Type B pancreatic cell (in vitro differentiated cells): ENCODE data around the gene TPD52L1. TPM values are rescaled to one million over a fixed set of nuclear protein-coding genes. Genes with fewer than 3 reads are reported as not detected.

ENCODE experiments used
- DNase-seq: peaks from one replicate; pipeline ENCODE4 v3.0.0; 2021; ENCODE audit warnings: mixed read lengths; ENCODE audit not compliant: unreplicated experiment; ENCODE audit errors: extremely low spot score
- H3K27ac Mint-ChIP-seq: 2 replicates; pipeline ENCODE4 v1.8.0; 2021; ENCODE audit warnings: mild to moderate bottlenecking, mixed read lengths
- H3K27me3 Mint-ChIP-seq: 2 replicates; pipeline ENCODE4 v1.8.0; 2021; ENCODE audit warnings: mixed read lengths
- H3K36me3 Mint-ChIP-seq: 2 replicates; pipeline ENCODE4 v1.8.0; 2021; ENCODE audit warnings: mixed read lengths
- H3K4me1 Mint-ChIP-seq: one replicate; pipeline ENCODE4 v1.8.0; 2021; ENCODE audit warnings: mixed read lengths; ENCODE audit not compliant: unreplicated experiment
- H3K4me3 Mint-ChIP-seq: 2 replicates; pipeline ENCODE4 v1.8.0; 2021; ENCODE audit warnings: mild to moderate bottlenecking, mixed read lengths
- H3K9me3 Mint-ChIP-seq: 2 replicates; pipeline ENCODE4 v1.8.0; 2021; ENCODE audit warnings: mixed read lengths
- CTCF ChIP-seq: fragments of 200-600 bp; sonication (generic); conservative IDR thresholded peaks from 2 replicates; pipeline ENCODE4 v1.5.0; 2021; ENCODE audit warnings: antibody characterized with exemption, mild to moderate bottlenecking
- total RNA-seq: library from RNA; stranded (reverse); gene quantifications from 2 replicates; pipeline ENCODE4 v1.2.1, GENCODE V29; 2021; ENCODE audit warnings: low replicate concordance

TPD52L1 gene
- total RNA-seq, 1 donor from 2014 or later: 80.4 TPM

GRCh38 chr6:125245523-125246264 lies 92.1 kb downstream of the TPD52L1 start:
- Mint-ChIP-seq H3K4me3 (no peak overlapping the region), H3K27ac (peak overlapping the region; percentile 35), H3K4me1 (peaks cover 18% of the 10 kb centered on the region), H3K36me3 (peaks cover 33% of the 10 kb centered on the region), H3K9me3 (peaks cover 16% of the 10 kb centered on the region), H3K27me3 (no peaks in the 10 kb centered on the region)
- DNase-seq: no peak
- no peak for TF ChIP-seq CTCF

DNA sequence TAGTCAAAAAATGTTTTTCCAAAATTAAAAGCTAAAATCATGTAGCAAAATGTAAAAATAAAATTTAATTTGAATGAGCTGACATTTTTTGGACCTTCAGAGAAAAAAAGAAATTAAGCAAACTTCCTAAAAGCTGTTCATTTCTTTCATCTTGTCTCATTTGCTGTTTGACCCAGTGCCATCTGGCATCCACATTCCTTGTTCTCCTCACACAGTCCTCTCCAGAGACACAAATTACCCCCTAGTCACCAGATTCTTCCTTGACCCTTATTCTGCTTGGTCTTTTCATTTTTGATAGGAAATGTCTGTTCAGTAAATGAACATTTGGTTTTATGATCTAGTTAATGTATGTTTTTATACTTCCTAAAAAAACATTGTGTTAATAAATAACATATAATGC lies 93.0 kb downstream of the TPD52L1 start:
- no peak for DNase-seq
- Mint-ChIP-seq H3K4me1 (peaks cover 21% of the 10 kb centered on the region), H3K27me3 (no peaks in the 10 kb centered on the region), H3K36me3 (peaks cover 24% of the 10 kb centered on the region), H3K27ac (no peak overlapping the region), H3K9me3 (peaks cover 8% of the 10 kb centered on the region), H3K4me3 (no peak overlapping the region)
- TF ChIP-seq CTCF: no peak

DNA sequence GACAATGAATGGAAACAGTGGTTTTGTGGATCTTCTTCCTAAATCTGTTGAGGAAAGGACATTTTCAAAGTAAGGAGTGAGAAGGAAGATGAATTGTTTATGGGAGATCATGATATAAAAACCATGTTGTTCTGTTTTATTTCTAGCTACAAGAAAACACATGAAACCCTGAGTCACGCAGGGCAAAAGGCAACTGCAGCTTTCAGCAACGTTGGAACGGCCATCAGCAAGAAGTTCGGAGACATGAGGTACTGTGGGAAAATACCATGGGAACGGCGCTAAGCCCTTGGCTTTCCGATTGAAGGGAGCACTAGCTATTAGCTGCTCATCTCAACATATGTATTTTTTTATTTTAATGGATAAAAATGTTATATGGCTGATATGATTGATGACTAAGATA lies 94.6 kb downstream of the TPD52L1 start:
- peaks cover 10% of the 10 kb centered on the region for H3K36me3 Mint-ChIP-seq
- no peak overlapping the region for H3K27ac Mint-ChIP-seq
- peaks cover 32% of the 10 kb centered on the region for H3K4me1 Mint-ChIP-seq
- peaks cover 2% of the 10 kb centered on the region for H3K9me3 Mint-ChIP-seq
- no peak for DNase-seq
- no peaks in the 10 kb centered on the region for H3K27me3 Mint-ChIP-seq
- no peak for TF ChIP-seq CTCF
- H3K4me3 Mint-ChIP-seq: no peak overlapping the region

GRCh38 chr6:125250511-125250910 lies 96.9 kb downstream of the TPD52L1 start:
- H3K27ac Mint-ChIP-seq: no peak overlapping the region
- peaks cover 36% of the 10 kb centered on the region for H3K4me1 Mint-ChIP-seq
- peaks cover 10% of the 10 kb centered on the region for H3K36me3 Mint-ChIP-seq
- TF ChIP-seq CTCF: no peak
- H3K4me3 Mint-ChIP-seq: no peak overlapping the region
- no peaks in the 10 kb centered on the region for H3K9me3 Mint-ChIP-seq
- H3K27me3 Mint-ChIP-seq: no peaks in the 10 kb centered on the region
- DNase-seq: no peak

DNA sequence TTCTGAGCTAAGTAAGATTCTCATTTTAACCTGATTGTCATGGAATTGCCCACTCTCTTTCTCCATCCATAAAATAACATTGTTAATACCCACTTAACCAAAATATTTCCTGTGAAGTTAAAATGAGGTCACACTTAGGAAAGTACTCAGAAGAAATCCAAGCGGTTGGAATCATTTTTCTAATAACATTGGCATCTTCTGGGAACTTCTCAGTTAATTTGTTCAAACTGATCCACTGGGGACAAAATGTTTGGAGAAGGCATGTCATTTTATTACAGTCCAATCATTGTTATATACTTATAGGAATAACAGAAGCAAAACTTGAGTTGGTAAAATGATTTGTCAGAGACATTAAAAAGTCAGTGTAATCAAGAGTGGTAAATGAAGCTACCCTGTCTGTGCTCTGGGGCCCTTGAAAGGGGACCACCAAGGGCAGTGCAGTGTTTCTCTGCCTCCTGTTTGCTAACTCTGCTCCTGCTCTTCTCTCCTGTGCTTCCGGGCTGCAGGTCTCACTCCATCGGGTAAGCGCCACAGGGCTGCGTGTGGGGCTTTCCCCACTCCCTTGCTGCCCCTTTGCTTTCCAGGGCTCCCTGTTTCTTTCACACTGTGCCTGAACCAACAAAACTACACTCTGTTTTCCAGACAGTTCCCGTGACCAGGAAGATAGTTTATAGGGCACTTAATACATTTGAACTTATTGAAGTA lies 98.1 kb downstream of the TPD52L1 start:
- Mint-ChIP-seq H3K27ac (peak overlapping the region; percentile 18), H3K4me3 (peak overlapping the region; percentile 44), H3K36me3 (peaks cover 10% of the 10 kb centered on the region), H3K4me1 (peaks cover 25% of the 10 kb centered on the region), H3K9me3 (no peaks in the 10 kb centered on the region), H3K27me3 (no peaks in the 10 kb centered on the region)
- DNase-seq: no peak
- no peak for TF ChIP-seq CTCF
